Neural progenitor cell (in vitro differentiated cells): ENCODE results near the gene UGT1A3.

Experiments
- CTCF ChIP-seq: fragments of 200-600 bp; sonication (generic); IDR thresholded peaks from 2 replicates; pipeline ENCODE4 v1.5.1; 2017; ENCODE audit warnings: antibody characterized with exemption, mild to moderate bottlenecking
- EZH2 ChIP-seq: fragments of 200-600 bp; sonication (generic); IDR thresholded peaks from 2 replicates; pipeline ENCODE4 v1.6.1; 2017; ENCODE audit warnings: antibody characterized with exemption, mild to moderate bottlenecking, moderate library complexity
- EZH2phosphoT487 ChIP-seq: fragments of 200-600 bp; sonication (generic); IDR thresholded peaks from 2 replicates; pipeline ENCODE4 v1.6.1; 2017; ENCODE audit warnings: antibody characterized with exemption

GRCh38 chr2:233760043-233760442 lies 31.2 kb downstream of the UGT1A3 start, which contains the start of gene UGT1A1:
- TF ChIP-seq CTCF (no peak), EZH2 (no peak), EZH2phosphoT487 (no peak)
